ENCODE data around the gene CPZ. TPM values are rescaled to one million over a fixed set of nuclear protein-coding genes. Genes with fewer than 3 reads are reported as not detected.

CPZ gene
- total RNA-seq, 1 experiment from 2014 or later = 1.1 TPM

DNA sequence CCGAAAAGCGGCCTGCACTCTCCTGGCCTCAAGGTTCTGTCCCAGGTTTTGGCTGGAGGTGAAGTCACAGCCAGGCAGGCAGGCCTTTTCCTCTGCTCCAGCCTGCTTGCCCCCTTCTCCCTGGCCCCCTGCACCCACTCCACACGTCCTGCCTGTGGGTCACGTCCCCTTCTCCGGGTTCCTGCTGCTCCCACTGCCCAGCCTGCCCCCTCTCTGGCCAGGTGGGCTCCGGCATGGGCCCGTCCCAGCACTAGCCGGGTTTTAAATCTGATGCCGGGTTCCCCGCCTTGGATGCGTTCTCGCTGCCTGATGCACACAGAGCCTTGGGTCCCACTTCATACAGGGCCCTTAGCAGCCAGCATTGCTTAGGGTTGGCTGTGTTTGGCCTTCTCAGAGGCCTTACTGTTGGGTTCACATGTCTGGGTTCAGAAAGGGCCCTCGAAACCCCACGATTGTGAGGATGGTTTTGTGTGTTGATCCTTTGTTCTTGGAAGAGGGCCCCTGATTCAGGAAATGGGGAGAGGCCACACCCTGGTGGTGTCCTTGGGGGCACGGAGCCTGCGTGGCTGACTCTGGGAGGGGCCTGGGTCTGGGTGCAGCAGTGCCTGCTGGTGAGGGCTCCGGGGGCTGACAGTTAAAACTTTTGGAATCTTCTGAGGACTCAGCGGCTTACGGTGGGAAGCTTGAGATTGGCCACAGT is 6.0 kb downstream of the CPZ start:
- no peaks in the 10 kb centered on the region for H3K9me3 ChIP-seq
- H3K36me3 ChIP-seq = no peaks in the 10 kb centered on the region
- no peak overlapping the region for H3K4me3 ChIP-seq
- DNase-seq = no peak
- H3K27me3 ChIP-seq = no peaks in the 10 kb centered on the region

DNA sequence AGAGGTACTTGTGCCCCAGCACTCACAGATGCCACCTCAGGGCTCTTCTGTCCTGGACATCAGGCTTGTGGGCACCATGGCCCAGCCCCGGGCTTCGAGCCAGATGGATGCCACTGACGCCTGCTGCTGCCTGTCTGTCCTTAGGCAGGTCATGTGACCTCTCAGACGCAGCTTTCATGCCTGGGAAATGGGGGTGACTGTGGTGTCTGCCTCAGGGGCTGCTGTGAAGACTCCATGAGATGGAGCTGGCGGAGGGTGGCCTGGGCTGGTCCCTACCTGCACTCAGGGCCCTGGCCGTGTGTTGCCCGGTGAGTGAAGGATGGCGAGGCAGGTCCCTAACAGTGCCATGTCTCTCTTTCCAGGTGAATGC is 6.5 kb downstream of the CPZ start:
- Histone ChIP-seq H3K27me3 (no peaks in the 10 kb centered on the region), H3K36me3 (no peaks in the 10 kb centered on the region)
- no peak for DNase-seq

DNA sequence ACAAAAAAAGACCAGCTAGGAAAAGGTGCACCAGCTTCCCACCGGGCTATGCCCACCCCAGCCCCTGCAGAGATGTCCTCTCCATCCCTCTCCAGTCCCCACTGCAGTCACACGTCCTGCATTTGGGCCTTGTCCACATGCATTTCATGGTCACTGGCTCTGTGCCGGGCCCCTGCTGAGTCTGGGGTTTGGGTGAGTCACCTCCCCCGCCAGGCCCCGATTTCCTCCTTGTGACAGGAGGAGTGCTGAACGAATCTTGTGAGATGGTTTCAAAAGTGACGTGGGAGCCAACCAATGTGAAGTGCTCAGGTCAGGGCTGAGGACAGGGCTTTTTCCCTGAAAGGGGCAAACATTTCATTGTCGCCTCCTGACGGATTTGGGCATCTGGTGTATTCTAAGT is 7.1 kb downstream of the CPZ start:
- Histone ChIP-seq H3K4me3 (no peak overlapping the region), H3K9me3 (no peaks in the 10 kb centered on the region), H3K27me3 (no peaks in the 10 kb centered on the region), H3K36me3 (no peaks in the 10 kb centered on the region)
- DNase-seq = peak; percentile 86

More for the DNA sequence above, 6.5 kb downstream of the CPZ start:
- H3K9me3 ChIP-seq = no peaks in the 10 kb centered on the region
- H3K4me3 ChIP-seq = no peak overlapping the region

DNA sequence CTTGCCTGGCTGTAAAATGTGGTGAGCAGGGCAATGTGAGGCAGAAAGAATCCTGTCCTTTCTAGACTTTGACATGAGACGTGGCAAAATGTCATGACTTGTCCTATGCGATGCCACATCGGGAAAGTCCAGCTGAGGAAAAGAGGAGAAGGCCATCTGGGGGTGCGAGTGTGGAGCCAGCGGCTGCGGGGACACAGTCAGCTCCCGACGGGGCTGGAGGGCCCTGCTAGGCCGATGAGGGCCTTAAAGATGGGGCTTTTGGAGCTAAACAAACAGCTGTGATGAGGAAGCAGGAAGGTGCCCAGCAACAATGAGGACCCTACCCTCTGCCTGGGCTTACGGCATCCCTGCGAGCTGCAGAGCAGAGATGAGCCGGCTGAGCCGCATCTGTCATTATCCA is 7.7 kb downstream of the CPZ start:
- no peaks in the 10 kb centered on the region for H3K9me3 ChIP-seq
- no peak for DNase-seq

DNA sequence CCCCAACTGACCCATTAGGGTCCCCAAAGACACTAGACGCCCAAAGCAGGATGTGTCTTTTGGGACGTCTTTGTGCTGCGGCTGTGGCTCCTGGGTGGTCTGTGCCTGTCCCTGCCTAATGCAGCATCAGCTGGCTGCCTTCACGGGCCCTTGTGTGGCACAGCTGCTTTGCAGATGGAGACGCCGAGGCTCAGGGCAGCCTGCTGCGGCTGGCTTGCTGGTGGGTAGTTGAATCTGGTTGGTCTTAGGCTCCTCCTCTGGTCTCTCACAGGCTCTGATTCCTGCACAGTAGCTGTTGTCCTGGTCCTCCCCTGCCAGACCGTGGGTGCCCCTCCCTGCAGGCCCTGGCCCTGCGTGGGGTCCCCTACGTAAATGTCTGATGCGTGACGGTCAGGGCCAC is 8.1 kb downstream of the CPZ start:
- no peaks in the 10 kb centered on the region for H3K9me3 ChIP-seq
- no peak for DNase-seq
- H3K4me3 ChIP-seq = no peak overlapping the region
- no peaks in the 10 kb centered on the region for H3K36me3 ChIP-seq
- H3K27me3 ChIP-seq = no peaks in the 10 kb centered on the region

More for the DNA sequence above, 7.7 kb downstream of the CPZ start:
- Histone ChIP-seq H3K27me3 (no peaks in the 10 kb centered on the region), H3K4me3 (no peak overlapping the region), H3K36me3 (no peaks in the 10 kb centered on the region)

DNA sequence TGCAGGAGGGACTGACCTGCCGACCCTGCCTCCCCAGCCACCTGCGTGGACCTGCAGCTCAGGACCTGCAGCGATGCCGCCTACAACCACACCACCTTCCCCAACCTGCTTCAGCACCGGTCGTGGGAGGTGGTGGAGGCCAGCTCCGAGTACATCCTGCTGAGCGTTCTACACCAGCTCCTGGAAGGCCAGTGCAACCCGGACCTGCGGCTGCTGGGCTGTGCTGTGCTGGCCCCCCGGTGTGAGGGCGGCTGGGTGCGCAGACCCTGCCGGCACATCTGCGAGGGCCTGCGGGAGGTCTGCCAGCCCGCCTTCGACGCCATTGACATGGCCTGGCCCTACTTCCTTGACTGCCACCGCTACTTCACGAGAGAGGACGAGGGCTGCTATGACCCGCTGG is 8.5 kb downstream of the CPZ start:
- H3K36me3 ChIP-seq = no peaks in the 10 kb centered on the region
- DNase-seq = no peak
- no peak overlapping the region for H3K4me3 ChIP-seq
- no peaks in the 10 kb centered on the region for H3K9me3 ChIP-seq
- H3K27me3 ChIP-seq = no peaks in the 10 kb centered on the region

DNA sequence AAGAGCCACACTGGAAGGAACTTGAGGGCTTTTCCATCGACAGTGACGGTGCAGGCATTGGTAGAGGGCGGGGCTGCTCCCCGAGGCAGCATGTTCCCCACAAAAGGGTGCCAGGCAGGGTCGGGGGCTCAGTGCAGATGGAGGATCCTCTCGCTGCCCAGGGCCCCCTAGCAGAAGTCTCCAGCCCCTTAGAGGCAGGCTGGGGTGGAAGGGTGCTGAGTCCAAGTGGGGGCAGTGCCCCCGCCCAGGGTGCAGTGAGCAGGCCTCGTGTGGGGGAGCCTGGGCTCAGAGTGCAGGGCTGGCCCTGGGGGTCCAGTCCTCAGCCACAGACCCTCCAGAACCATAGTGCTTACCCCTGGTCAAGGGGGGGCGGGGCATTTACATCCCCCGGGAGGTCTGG is 9.0 kb downstream of the CPZ start:
- Histone ChIP-seq H3K36me3 (no peaks in the 10 kb centered on the region), H3K9me3 (no peaks in the 10 kb centered on the region), H3K27me3 (no peaks in the 10 kb centered on the region), H3K4me3 (no peak overlapping the region)
- DNase-seq = no peak

DNA sequence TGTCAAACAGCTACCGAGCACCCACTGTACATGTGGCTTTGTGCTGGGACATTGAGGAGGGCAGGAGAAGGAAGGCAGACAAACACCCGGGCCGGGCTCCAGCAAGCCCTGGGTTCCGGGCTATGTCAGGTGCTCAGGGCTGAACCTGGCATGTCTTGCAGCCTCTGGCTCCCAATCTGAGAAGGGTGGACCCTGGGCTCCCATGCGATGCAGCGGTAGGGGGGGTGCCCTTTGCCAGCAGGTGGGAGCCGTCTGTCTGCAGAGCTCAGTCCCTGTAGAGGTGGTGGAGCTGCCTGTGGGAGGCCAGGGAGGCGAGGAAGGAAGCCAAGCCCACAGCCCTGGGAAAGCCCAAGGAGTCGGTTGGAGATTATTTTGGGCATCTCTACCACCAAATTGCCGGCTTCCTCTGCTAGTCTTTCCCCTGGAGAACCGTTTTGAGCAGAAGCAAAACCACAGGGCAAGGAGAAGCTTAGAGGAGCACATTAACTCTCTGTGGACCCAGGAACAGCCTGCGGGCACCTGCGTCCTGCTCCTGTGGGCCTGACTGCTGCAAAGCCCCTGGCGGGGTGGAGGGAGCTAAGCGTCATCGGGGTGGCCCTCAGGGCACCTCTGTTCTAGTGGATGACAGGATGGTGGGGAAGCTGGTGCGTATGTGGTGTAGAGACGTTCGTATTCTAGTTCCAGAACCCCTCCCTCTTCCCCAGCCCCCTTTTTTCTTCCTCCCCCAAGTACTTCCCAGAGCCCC is 10.3 kb downstream of the CPZ start:
- H3K4me3 ChIP-seq = no peak overlapping the region
- no peaks in the 10 kb centered on the region for H3K36me3 ChIP-seq
- H3K27me3 ChIP-seq = no peaks in the 10 kb centered on the region
- no peaks in the 10 kb centered on the region for H3K9me3 ChIP-seq
- DNase-seq = no peak

DNA sequence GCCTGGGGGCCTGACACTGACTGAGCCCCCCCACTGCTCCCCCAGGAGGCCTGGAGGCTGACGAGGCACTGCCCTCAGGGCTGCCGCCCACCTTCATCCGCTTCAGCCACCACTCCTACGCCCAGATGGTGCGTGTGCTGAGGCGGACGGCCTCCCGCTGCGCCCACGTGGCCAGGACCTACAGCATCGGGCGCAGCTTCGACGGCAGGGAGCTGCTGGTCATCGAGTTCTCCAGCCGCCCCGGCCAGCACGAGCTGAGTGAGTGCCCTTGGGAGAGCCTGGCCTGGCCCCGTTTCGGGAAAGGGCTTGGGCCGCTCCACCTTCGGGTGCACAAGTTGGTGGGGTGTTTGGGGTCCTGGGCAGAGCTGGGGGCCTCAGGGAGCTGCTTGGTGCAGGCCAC is 11.4 kb downstream of the CPZ start:
- Histone ChIP-seq H3K9me3 (no peaks in the 10 kb centered on the region), H3K4me3 (no peak overlapping the region), H3K27me3 (no peaks in the 10 kb centered on the region), H3K36me3 (no peaks in the 10 kb centered on the region)
- DNase-seq = no peak

DNA sequence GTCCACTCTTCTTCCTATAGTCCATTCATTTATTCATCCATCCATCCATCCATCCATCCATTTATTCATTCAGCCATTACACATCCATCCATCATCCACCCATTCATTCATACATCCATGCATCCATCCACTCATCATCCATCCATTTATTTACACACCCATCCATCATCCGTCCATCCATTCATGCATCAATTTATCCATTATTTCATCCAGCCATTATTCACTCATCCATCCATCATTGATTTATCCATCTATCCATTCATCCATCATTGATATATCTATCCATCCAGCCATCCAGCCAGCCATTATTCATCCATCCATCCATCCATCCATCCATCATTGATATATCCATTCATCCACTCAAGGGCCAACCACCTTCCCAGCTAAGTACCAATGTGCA is 12.7 kb downstream of the CPZ start:
- Histone ChIP-seq H3K27me3 (no peaks in the 10 kb centered on the region), H3K4me3 (no peak overlapping the region), H3K36me3 (no peaks in the 10 kb centered on the region), H3K9me3 (no peaks in the 10 kb centered on the region)
- DNase-seq = no peak

DNA sequence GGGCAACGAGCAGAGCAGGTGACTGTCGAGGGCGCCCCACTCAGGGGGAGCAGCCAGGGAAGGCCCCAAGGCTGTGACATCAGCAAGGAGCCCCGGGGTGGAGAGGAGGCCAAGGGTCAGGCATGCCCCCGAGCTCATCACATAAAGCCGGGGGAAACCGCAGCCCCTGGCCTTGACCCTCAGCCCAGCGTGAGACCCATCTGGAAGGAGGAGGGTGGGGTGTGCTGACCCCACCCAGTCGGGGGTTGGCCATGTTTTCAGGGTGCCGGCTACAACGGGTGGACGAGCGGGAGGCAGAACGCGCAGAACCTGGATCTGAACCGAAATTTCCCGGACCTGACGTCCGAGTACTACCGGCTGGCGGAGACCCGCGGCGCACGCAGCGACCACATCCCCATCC is 13.9 kb downstream of the CPZ start:
- no peaks in the 10 kb centered on the region for H3K9me3 ChIP-seq
- H3K4me3 ChIP-seq = no peak overlapping the region
- H3K36me3 ChIP-seq = no peaks in the 10 kb centered on the region
- no peak for DNase-seq
- no peaks in the 10 kb centered on the region for H3K27me3 ChIP-seq

DNA sequence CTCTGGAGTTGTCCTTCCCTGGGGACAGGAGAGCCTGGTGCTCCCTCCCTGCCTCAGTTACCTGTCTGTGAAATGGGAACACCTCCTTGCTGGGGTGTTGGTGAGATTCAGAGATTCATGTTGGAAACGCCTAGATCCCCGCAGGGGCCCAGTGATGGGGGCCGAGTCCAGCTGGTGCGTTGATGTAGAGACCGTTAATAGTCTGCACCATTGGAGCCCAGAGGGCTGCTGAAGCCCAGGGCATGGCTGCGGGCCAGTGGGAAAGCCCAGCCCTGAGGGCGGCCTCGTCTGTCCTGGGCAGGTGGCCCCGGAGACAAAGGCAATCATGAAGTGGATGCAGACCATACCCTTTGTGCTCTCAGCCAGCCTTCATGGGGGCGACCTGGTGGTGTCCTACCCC is 14.4 kb downstream of the CPZ start:
- Histone ChIP-seq H3K36me3 (no peaks in the 10 kb centered on the region), H3K9me3 (no peaks in the 10 kb centered on the region), H3K27me3 (no peaks in the 10 kb centered on the region), H3K4me3 (no peak overlapping the region)
- no peak for DNase-seq

DNA sequence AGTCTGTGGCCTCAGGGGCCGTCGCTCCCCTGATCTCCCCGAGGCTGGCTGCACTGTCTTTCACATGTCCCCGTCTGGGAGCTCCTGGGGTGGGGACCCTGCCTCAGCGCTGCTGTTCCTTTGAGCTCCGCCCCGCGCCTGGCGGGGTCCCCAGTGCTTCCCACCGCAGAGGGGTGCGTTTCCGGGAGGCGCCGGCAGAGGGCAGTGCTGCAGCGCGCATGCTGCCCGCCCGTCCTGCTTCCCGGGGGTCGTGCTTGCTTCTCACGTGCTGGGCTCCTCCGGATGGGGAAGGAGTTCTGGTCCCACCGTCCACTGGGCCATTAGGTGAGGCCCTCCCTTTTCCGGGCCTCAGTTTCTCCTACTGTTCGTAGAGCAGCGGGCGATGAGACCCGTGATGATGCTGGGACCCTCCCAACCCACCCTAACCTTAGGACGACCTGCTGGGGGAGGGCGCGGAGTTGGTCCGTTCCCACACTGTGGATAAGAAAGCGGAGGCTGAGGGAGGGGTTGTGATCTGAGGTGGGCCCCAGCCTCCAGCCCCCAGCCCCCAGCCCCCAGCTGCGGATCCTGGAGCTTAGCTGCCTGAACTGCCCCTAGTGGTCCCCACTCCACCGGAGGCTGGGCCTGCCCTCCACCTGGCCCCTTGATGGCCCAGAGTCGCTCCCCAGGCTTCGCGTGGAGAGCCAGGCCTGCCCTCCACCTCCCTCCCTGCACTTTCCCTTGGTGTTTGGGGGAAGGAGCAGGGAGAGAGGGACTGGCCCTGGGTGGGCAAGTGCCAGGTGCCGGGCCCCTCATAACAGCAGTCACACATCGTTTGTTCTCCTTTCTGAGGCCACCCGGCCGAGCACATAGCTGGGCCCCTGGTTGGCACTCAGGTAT is 15.3 kb downstream of the CPZ start:
- no peak for DNase-seq
- Histone ChIP-seq H3K27me3 (no peaks in the 10 kb centered on the region), H3K9me3 (no peaks in the 10 kb centered on the region), H3K4me3 (no peak overlapping the region), H3K36me3 (no peaks in the 10 kb centered on the region)

DNA sequence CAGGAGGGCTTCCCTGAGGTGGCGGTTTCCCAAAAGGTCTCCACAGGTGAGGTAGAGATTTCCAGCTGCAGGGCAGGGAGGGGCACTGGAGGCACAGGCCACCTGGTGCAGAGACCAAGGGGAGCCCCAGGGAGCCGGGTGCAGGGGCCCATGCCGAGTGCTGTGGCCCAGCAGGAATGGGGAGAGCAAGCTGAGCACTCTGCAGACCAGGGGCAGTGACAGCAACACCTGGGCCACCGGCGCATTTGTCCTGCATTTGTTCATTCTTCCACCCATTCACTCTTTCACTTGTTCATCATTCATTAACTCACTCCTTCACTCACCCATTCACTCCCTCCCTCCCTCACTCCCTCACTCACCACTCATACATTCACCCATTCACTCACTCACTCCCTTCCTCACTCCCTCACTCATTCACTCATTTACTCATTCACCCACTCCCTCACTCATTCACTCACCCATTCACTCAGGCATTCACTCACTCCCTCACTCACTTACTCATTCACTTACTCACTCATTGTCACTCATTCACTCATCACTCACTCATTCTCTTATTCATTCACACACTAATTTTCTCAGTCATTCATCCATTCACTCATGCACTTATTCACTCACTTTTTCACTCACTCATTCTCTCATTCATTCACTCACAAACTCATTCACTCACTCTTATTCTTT is 16.3 kb downstream of the CPZ start:
- Histone ChIP-seq H3K9me3 (no peaks in the 10 kb centered on the region), H3K4me3 (no peak overlapping the region), H3K36me3 (no peaks in the 10 kb centered on the region), H3K27me3 (no peaks in the 10 kb centered on the region)
- DNase-seq = no peak

DNA sequence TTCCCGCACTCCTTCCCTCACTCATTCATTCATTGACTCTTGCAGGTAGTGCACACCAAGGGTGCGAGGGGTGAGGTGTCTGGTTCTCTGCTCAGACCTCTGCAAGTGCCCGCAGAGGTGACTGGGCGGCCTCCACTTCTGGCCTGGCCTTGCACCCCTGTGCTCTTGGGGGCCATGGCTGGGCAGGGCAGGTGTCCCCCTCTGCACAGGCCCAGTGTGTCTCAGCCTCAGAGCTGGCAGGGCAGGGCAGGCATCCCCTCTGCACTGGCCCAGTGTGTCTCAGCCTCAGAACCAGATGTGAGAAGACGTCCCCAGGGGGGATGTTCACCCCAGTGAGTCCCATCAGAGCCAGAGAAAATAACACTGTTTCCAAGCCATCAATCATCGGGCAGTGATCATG is 16.8 kb downstream of the CPZ start:
- Histone ChIP-seq H3K4me3 (no peak overlapping the region), H3K9me3 (no peaks in the 10 kb centered on the region), H3K36me3 (no peaks in the 10 kb centered on the region), H3K27me3 (no peaks in the 10 kb centered on the region)
- DNase-seq = no peak

DNA sequence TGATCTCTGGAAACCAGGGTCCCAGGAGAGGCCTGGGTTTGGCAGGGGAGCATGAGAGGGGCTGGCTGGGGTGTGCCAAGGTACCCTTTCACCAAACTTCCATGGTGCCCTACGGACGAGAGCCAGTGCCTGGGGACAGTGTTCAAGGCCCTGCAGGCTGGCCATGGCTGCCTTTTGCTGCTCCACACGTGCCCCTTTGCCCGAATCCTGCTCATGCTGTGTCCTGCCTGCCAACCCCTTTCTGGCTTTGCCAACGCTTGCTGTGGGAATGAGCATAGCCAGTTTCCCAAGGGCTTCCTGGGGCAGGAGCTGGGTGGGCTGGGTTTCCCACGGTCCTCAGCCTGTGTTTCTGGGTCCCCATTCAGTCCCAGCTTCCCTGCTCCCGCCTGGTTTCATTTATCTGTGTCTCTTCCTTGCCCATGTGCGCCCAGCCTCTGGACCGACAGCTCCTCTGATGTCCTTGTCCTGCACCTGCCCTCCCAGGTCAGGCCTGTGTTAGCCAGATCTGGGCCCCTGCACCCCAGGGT is 17.3 kb downstream of the CPZ start:
- Histone ChIP-seq H3K4me3 (no peak overlapping the region), H3K36me3 (no peaks in the 10 kb centered on the region), H3K27me3 (no peaks in the 10 kb centered on the region), H3K9me3 (no peaks in the 10 kb centered on the region)
- DNase-seq = no peak
